ENCODE results near the gene PHRF1. TPM values are rescaled to one million over a fixed set of nuclear protein-coding genes. Genes with fewer than 3 reads are reported as not detected.

Gene PHRF1
- total and polyA plus RNA-seq, 2 donors from 2014 or later = 7.5 to 30.9 TPM

- H3K4me1 ChIP-seq (ENCODE audit: control insufficient read depth in 2 of 3, insufficient read depth in 2 of 3, low read depth in 1 of 3, low read length in 3 of 3) = no peaks in the 10 kb centered on the region
- no peak overlapping the region for H3K27ac ChIP-seq (ENCODE audit: low read depth in 2 of 2, low read length in 2 of 2)
- FAIRE-seq (no peak), DNase-seq (no peak)
- H3K9me3 ChIP-seq (ENCODE audit: control insufficient read depth in 2 of 3, insufficient read depth in 1 of 3, low read length in 3 of 3) = no peaks in the 10 kb centered on the region
- no peaks in the 10 kb centered on the region for H3K27me3 ChIP-seq (ENCODE audit: control insufficient read depth, insufficient read depth, low read length)
- peaks cover 0 to 3% (median 0%) of the 10 kb centered on the region in 3 donors for H3K36me3 ChIP-seq (ENCODE audit: control insufficient read depth in 2 of 3, insufficient read depth in 3 of 3, low read length in 3 of 3)
- H3K4me3 ChIP-seq (ENCODE audit: low read length in 3 of 3) = no peak overlapping the region
- TF ChIP-seq CTCF (IDR thresholded peaks at IDR 0.05; ENCODE audit: borderline replicate concordance, extremely low read depth, insufficient read depth) = no peak
- H3K9ac ChIP-seq (ENCODE audit: low read length in 3 of 3) = no peak overlapping the region
- intact Hi-C loops (cut with DNase I) = no loop called here
Observed at GRCh38 chr11:656866-657265, 80.6 kb downstream of the PHRF1 start.

DNA sequence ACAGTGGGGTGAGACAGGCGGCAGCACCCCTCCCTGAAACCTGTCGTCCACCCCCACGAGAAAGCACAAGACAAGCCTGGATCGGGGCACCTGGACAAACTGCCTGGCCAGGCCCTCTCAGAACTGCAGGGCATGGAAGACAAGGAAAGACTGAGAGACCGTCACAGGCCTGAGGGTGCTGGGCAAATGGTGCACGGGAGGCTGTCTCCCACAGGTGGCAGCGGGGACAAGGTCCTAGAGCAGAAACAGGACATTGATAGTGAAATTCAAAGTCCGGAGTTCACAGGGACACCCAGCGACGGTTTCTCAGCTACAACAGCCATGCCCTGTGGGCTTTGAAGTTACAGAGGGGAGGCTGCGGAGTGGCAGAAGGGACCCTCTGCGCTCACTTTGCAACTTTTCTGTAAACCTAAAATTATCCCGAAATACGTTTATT lies 81.4 kb downstream of the PHRF1 start:
- no peak overlapping the region for H3K27ac ChIP-seq (ENCODE audit: low read depth in 2 of 2, low read length in 2 of 2)
- no peaks in the 10 kb centered on the region for H3K27me3 ChIP-seq (ENCODE audit: control insufficient read depth, insufficient read depth, low read length)
- no peak overlapping the region for H3K9ac ChIP-seq (ENCODE audit: low read length in 3 of 3)
- H3K4me3 ChIP-seq (ENCODE audit: low read length in 3 of 3) = no peak overlapping the region
- no peaks in the 10 kb centered on the region for H3K9me3 ChIP-seq (ENCODE audit: control insufficient read depth in 2 of 3, insufficient read depth in 1 of 3, low read length in 3 of 3)
- H3K36me3 ChIP-seq (ENCODE audit: control insufficient read depth in 2 of 3, insufficient read depth in 3 of 3, low read length in 3 of 3) = peaks cover 0 to 3% (median 0%) of the 10 kb centered on the region in 3 donors
- no peaks in the 10 kb centered on the region for H3K4me1 ChIP-seq (ENCODE audit: control insufficient read depth in 2 of 3, insufficient read depth in 2 of 3, low read depth in 1 of 3, low read length in 3 of 3)
- intact Hi-C loops (cut with DNase I) = no loop called here
- TF ChIP-seq CTCF (IDR thresholded peaks at IDR 0.05; ENCODE audit: borderline replicate concordance, extremely low read depth, insufficient read depth) = no peak
- FAIRE-seq = no peak
- no peak for DNase-seq

DNA sequence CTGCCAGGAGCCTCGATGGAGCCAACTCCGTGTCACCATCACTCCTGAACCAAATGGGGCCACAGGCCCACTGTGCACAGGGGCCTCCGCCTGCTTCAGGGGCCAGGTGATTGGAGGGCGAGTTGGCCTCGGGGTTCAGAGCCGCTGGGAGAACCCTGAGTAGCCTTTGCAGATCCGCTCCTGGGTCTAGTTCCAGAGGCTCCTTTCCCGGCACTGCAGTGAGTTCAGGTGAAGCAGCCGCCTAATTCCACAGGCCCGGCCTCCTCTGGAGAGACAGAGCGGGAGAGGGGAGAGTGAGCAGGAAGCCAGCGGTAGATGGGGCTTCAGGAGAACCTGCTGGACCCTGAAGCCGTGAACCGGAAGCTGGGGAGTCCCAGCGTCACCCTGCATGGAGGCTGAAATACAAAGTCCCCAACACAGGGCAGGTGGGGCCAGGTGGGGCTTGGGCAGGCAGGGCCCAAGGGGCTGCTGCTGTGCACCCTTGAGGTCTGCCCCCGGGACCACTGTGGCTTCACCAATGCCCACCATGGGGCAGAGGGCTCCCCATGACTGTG lies 83.3 kb downstream of the PHRF1 start:
- no peak overlapping the region for H3K27ac ChIP-seq (ENCODE audit: low read depth in 2 of 2, low read length in 2 of 2)
- H3K36me3 ChIP-seq (ENCODE audit: control insufficient read depth in 2 of 3, insufficient read depth in 3 of 3, low read length in 3 of 3) = peaks cover 0 to 7% (median 3%) of the 10 kb centered on the region in 3 donors
- no peaks in the 10 kb centered on the region for H3K9me3 ChIP-seq (ENCODE audit: control insufficient read depth in 2 of 3, insufficient read depth in 1 of 3, low read length in 3 of 3)
- no peak overlapping the region for H3K4me3 ChIP-seq (ENCODE audit: low read length in 3 of 3)
- DNase-seq (no peak), FAIRE-seq (no peak)
- no peak overlapping the region for H3K9ac ChIP-seq (ENCODE audit: low read length in 3 of 3)
- intact Hi-C loops (cut with DNase I) = no loop called here
- no peaks in the 10 kb centered on the region for H3K4me1 ChIP-seq (ENCODE audit: control insufficient read depth in 2 of 3, insufficient read depth in 2 of 3, low read depth in 1 of 3, low read length in 3 of 3)
- no peaks in the 10 kb centered on the region for H3K27me3 ChIP-seq (ENCODE audit: control insufficient read depth, insufficient read depth, low read length)
- TF ChIP-seq CTCF (IDR thresholded peaks at IDR 0.05; ENCODE audit: borderline replicate concordance, extremely low read depth, insufficient read depth) = no peak

- Histone ChIP-seq H3K9me3 (ENCODE audit: control insufficient read depth in 2 of 3, insufficient read depth in 1 of 3, low read length in 3 of 3) (no peaks in the 10 kb centered on the region), H3K9ac (ENCODE audit: low read length in 3 of 3) (no peak overlapping the region), H3K27ac (ENCODE audit: low read depth in 2 of 2, low read length in 2 of 2) (no peak overlapping the region), H3K4me1 (ENCODE audit: control insufficient read depth in 2 of 3, insufficient read depth in 2 of 3, low read depth in 1 of 3, low read length in 3 of 3) (no peaks in the 10 kb centered on the region), H3K36me3 (ENCODE audit: control insufficient read depth in 2 of 3, insufficient read depth in 3 of 3, low read length in 3 of 3) (peaks cover 0 to 7% (median 3%) of the 10 kb centered on the region in 3 donors), H3K4me3 (ENCODE audit: low read length in 3 of 3) (no peak overlapping the region), H3K27me3 (ENCODE audit: control insufficient read depth, insufficient read depth, low read length) (no peaks in the 10 kb centered on the region)
- TF ChIP-seq CTCF (IDR thresholded peaks at IDR 0.05; ENCODE audit: borderline replicate concordance, extremely low read depth, insufficient read depth) = no peak
- FAIRE-seq (no peak), DNase-seq (no peak)
- intact Hi-C loops (cut with DNase I) = no loop called here
Observed at GRCh38 chr11:660281-660680, 84.0 kb downstream of the PHRF1 start.

Data from kidney (tissue), 14 donors.